ENCODE results near the gene NR6A1.

The NR6A1 gene

GRCh38 chr9:124758691-124759090 lies 12.4 kb downstream of the NR6A1 start:
- Histone ChIP-seq H3K4me3 (ENCODE audit: low read depth, low read length) (no peak overlapping the region), H3K4me1 (ENCODE audit: control insufficient read depth, insufficient read depth, low read length) (peaks cover 40% of the 10 kb centered on the region), H3K36me3 (ENCODE audit: control insufficient read depth in 2 of 2, insufficient read depth in 1 of 2, low read length in 2 of 2) (no peaks in the 10 kb centered on the region), H3K9me3 (ENCODE audit: control insufficient read depth, insufficient read depth, low read depth, low read length) (no peaks in the 10 kb centered on the region), H3K27ac (ENCODE audit: extremely low read depth, low read depth, low read length) (no peak overlapping the region)
- ChIA-PET CTCF (interaction anchor here (0.6 to 1.9 kb wide), 8 partner anchors 8 to 205 kb away, joined by 3 to 10 read pairs (median 6); partner anchors contain the start of genes NR6A1 and WDR38), POLR2A (interaction anchor here (1.4 to 1.6 kb wide), 2 partner anchors 12 to 482 kb away, joined by 4 read pairs; partner anchors contain the start of gene HSPA5)
- no peak for TF ChIP-seq INSM2 (tag by site-specific recombination; IDR thresholded peaks at IDR 0.05)
- TF ChIP-seq GLIS1 (tag by site-specific recombination; IDR thresholded peaks at IDR 0.05), result 0 out of 2 replicates have a peak, but pooled peaks have one; percentile 7
- TF ChIP-seq ZNF10 (tag by site-specific recombination; IDR thresholded peaks at IDR 0.05), result no peak
- peak; percentile 61 for TF ChIP-seq ZNF692 (tag by site-specific recombination; IDR thresholded peaks at IDR 0.05)
- peak; percentile 73 for TF ChIP-seq IKZF3 (tag by site-specific recombination; IDR thresholded peaks at IDR 0.05)

- H3K27ac ChIP-seq (ENCODE audit: extremely low read depth, low read depth, low read length), result no peak overlapping the region
- TF ChIP-seq ZNF202 (tag by site-specific recombination; IDR thresholded peaks at IDR 0.05; ENCODE audit: borderline replicate concordance) (no peak), ZNF138 (tag by site-specific recombination; IDR thresholded peaks at IDR 0.05; ENCODE audit: borderline replicate concordance) (no peak), ZNF544 (tag by site-specific recombination; IDR thresholded peaks at IDR 0.05) (no peak), PRDM1 (tag by site-specific recombination; IDR thresholded peaks at IDR 0.05) (peak; percentile 75), ZNF416 (tag by site-specific recombination; IDR thresholded peaks at IDR 0.05) (no peak), ZNF488 (tag by site-specific recombination; IDR thresholded peaks at IDR 0.05) (no peak), ZNF366 (tag by site-specific recombination; conservative IDR thresholded peaks at IDR 0.05) (0 out of 2 replicates have a peak, but pooled peaks have one; percentile 10), ZNF645 (tag by site-specific recombination; IDR thresholded peaks at IDR 0.05) (no peak), ZNF423 (tag by site-specific recombination; IDR thresholded peaks at IDR 0.05) (no peak), KLF10 (tag by site-specific recombination; IDR thresholded peaks at IDR 0.05) (no peak)
- H3K4me1 ChIP-seq (ENCODE audit: control insufficient read depth, insufficient read depth, low read length), result peaks cover 40% of the 10 kb centered on the region
- no peaks in the 10 kb centered on the region for H3K9me3 ChIP-seq (ENCODE audit: control insufficient read depth, insufficient read depth, low read depth, low read length)
- CTCF ChIA-PET, result interaction anchor here (0.8 to 1.8 kb wide), 6 partner anchors 9 to 141 kb away, joined by 3 to 10 read pairs (median 6); partner anchors contain the start of gene NR6A1
- H3K36me3 ChIP-seq (ENCODE audit: control insufficient read depth in 2 of 2, insufficient read depth in 1 of 2, low read length in 2 of 2), result no peaks in the 10 kb centered on the region
- POLR2A ChIA-PET, result interaction anchor here (0.7 to 1.6 kb wide), 6 partner anchors 9 to 483 kb away, joined by 3 to 6 read pairs (median 4); partner anchors contain the start of genes HSPA5 and NR6A1
- H3K4me3 ChIP-seq (ENCODE audit: low read depth, low read length), result no peak overlapping the region
Measured at GRCh38 chr9:124758061-124758460, 13.1 kb downstream of the NR6A1 start.

- CTCF ChIA-PET, result interaction anchor here (0.7 to 1.7 kb wide), 8 partner anchors 9 to 206 kb away, joined by 3 to 6 read pairs (median 4); partner anchors contain the start of gene WDR38
- POLR2A ChIA-PET, result interaction anchor here (0.7 to 1.4 kb wide), 5 partner anchors 9 to 483 kb away, joined by 3 to 6 read pairs (median 3); partner anchors contain the start of genes HSPA5 and NR6A1
- Histone ChIP-seq H3K4me1 (ENCODE audit: control insufficient read depth, insufficient read depth, low read length) (peaks cover 42% of the 10 kb centered on the region), H3K36me3 (ENCODE audit: control insufficient read depth in 2 of 2, insufficient read depth in 1 of 2, low read length in 2 of 2) (no peaks in the 10 kb centered on the region), H3K9me3 (ENCODE audit: control insufficient read depth, insufficient read depth, low read depth, low read length) (no peaks in the 10 kb centered on the region), H3K27ac (ENCODE audit: extremely low read depth, low read depth, low read length) (no peak overlapping the region), H3K4me3 (ENCODE audit: low read depth, low read length) (no peak overlapping the region)
- TF ChIP-seq PRDM6 (tag by site-specific recombination; IDR thresholded peaks at IDR 0.05), result peak; percentile 36
- no peak for TF ChIP-seq ZNF677 (tag by site-specific recombination; IDR thresholded peaks at IDR 0.05)
Measured at GRCh38 chr9:124757616-124758015, 13.5 kb downstream of the NR6A1 start.

All from HEK293 (cell line).